ENCODE results near the gene HTRA3.
A peak's percentile ranks its signal among the peaks of the same experiment; 100 is the strongest.

Gene HTRA3

DNA sequence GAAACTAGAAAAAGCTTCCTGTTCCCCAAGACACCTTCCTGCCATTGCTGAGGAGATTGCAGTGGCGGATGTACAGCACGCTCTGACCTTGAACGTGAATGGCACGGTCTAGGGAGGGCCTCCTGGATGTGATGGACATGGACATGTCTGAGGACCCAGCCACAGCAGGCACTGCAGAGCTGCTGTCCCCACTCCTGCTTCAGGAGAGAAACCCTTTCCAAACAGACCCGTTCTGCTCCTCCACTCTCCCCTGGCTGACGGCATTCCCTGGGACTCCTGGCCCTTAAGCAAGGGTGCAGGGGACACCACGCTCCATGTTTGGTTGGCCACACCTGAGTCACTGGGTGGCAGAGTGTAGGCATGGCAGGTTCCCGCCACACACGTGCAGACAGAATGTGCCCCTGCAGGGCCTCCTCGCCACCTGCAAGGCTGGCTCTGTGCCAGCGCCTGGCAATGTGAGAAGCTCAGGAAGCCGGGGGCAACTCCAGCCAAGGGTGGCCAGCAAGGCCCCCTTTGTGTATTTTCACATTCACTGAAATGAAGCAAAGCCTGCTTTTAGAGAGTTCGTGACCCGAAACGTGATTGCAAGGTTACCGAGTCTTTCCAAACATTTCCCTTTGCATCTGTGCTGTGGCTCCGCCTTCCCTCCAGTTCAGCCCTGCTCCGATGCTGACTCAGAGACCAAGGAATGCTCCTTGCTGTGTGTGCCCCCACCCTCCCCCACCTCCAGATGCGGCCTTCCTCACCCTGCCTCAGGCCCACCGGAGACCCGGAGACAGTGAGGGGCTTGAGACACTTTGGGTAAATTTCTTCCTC lies 46.1 kb downstream of the HTRA3 start:
- DNase-seq, result peak; percentile 79

DNA sequence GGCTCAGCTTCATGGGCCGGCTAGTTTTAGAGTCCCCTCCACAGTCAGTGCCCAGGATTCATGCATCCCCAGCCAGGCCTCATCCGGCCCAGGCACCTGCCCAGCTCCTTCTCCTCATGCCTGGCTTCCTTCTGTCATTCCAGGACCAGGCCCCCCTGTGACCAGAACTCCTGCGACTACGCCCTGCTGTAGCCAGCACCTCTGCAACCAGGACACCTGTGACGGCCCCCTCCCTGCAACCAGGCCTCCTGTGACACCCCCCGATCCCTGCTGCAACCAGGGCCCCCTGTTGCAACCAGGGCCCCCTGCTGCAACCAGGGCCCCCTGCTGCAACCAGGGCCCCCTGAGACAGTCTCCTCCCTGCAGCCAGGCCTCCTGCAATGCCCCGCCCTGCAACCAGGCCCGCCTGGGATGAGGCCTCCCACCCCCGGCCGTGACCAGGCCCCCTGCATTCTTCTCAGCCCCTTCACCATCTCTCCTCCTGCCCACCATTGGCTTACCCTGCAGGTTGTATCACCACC lies 46.8 kb downstream of the HTRA3 start:
- no peak for DNase-seq

DNA sequence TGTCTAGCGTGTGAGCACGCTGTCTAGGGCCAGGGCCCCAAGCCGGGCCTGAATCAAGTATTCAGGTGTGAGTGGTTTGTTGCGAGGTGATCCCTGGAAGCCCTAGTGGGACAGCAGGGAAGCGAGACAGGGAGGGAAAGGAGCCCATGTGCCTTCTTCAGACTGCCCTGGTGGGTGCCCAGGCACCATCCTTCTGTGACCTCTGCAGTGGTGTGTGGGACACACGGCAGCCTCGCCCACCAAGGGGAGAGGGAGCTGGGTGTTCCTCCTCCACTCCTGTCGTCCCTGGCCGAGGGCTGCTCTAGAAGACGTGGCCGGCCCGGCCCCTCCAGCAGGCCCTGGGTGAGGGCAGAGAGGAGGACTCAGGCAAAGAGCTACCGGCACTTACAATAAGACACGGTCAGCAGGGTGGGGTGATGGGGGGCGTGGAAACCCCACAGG lies 47.4 kb downstream of the HTRA3 start:
- no peak for DNase-seq

DNA sequence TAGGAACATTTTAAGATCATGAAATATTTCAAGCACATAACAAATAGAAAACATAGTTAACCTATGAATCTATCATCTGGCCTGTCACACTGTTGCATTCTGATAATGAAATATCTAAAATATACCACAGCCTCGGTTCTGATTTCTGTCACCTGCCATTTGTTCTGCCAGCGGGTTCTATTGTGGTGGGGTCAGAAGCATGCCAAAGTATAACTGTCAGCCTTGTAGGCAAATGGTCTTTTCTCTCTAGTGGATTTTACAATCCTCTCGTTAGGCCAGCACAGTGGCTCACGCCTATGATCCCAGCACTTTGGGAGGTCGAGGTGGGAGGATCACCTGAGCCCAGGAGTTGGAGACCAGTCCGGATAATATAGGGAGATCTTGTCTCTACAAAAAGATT lies 47.9 kb downstream of the HTRA3 start:
- no peak for DNase-seq

GRCh38 chr4:8318509-8318908 lies 49.0 kb downstream of the HTRA3 start:
- DNase-seq, result no peak

DNA sequence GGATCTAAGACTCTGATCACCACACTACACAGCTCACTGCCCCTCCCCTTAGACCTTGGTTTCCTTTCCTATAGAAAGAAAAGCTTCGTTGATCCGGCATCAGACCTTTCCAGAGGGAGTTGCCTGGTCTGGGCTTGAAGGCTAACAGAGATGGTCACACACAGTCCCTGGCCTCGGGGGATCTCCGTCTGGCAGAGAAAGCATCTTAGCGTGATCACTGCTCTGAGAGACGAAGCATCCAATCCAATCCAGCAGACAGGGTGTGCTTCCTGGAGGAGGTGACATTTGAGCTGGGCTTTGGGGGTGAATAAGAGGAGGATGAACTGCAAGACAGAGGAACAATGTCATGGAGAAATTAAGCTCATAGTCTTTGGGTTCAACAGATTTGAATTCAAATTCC lies 49.5 kb downstream of the HTRA3 start:
- no peak for DNase-seq

GRCh38 chr4:8319731-8320385 lies 50.3 kb downstream of the HTRA3 start:
- peak; percentile 12 for DNase-seq

DNA sequence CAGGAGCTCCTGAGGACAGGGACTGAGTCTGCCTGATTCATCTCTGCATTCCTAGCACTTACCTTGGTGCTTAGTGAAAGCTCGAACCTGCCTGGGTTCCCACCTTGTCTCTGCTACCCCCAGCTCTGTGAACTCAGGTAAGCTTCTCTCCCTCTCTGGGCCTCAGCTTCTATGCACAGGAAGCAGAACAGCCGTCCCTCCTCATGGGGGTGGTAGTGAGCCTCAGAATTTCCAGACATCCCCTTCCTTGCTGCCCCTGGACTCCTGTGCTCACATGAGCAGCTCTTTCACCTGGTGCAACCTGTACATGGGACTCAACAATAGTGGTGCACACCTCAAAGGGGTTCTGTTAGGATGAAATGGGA lies 50.8 kb downstream of the HTRA3 start:
- no peak for DNase-seq

DNA sequence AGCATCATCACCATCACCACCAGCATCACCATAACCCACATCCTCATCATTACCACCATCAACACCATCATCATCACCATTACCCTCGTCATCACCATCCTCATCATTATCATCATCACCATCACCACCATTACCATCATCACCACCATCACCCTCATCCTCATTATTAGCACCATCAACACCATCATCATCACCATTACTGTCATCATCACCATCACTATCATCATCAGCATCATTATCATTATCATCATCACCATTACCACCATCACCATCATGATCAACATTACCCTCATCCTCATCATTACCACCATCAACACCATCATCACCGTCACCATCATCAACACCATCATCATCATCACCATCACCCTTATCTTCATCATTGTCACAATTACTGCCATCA lies 51.7 kb downstream of the HTRA3 start:
- no peak for DNase-seq

DNA sequence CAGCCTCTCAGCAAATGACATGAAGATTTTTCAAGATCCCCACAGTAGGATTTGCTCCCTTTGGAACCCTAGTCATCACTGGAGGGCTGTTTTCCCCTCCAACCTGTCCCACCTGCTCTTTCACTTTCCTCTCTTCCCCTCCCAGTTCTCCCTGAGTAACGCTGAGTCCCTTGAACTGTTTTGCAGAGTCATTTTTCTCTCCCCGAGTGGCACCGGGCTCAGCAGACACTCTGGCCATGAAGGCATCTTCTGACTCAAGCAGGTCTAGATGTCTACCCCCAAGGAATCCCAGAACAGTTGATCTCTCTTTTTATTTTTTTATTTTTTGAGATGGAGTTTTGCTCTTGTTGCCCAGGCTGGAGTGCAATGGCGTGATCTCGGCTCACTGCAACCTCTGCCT lies 52.2 kb downstream of the HTRA3 start:
- no peak for DNase-seq

GRCh38 chr4:8322794-8323704 lies 53.5 kb downstream of the HTRA3 start:
- DNase-seq, result no peak

DNA sequence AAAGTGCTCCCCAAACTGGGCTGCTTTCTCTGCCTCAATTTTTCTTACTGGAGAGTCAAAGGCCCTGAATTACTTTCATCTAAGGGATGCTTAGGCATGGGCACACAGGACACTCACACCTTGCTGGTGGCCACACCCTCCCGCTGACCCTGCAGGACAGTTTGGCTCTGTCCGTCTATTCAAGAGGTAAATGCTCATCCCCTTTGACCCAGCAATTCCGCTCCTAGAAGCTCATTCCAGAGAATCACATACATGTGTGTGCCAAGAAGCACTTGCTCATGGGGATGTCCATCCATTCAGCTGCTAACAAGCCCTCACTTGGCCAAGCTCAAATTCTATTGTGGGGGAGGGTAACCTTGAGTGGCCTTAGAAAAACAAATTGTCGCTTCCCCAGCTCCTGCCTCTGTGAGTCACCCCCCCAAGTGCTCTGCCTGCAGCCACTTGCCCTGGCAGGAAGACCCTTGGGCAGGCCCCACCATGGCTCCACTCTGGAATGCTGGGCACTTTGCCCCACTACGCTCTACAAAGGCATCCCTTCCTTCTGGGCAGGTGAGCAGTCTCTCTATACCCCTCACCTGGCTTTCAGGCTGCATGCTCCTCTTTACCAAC lies 54.5 kb downstream of the HTRA3 start:
- no peak for DNase-seq

DNA sequence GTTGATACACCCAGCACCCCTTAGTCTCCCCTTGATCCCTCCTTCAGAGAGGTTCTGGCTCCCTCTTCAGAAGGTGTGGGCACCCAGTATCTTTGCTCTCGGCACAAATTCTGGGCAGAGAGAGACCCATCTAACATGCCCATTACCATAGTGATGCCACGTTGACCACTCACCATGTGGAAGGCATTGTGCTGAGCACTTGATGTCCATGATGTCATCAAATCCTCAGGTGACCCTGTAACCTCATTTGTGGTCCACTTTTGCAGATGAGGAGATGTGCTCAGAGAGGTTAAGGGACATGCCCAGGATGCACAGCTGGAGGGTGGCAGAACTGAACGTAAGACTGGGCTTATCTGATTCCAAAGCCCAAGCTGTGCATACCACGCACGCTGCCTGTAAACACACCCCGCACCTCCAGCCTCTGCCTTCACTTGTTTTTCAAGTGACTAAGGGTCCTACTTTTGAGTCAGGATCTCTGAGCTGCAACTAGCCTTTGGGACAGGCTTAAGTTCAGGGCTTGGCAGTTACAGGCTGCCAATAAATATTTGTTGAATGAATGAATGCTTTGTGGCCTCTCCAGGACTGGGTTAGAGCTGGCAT lies 55.2 kb downstream of the HTRA3 start:
- no peak for DNase-seq

- no peak for DNase-seq
Observed at GRCh38 chr4:8325291-8325973, 55.9 kb downstream of the HTRA3 start.

- no peak for DNase-seq
Observed at GRCh38 chr4:8326206-8326605, 56.7 kb downstream of the HTRA3 start.

DNA sequence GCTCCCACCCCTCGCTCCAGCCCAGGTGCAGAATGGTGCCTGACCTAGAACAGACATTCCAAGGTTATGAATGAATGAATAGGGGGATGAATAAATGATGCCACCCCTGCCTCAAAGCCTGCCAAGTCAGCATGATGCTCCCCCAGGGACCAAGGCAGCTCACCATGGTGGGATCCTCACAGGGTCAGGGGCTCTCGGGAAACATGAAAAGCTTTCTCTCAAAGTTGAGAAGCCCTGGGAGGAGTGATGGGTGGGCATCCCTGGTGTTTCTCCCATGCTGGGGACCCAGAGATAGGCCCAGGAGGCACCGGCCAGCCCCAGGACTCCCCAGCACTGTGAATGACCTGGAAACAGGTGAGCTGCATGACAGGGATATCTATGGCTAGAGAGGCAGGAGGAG lies 58.9 kb downstream of the HTRA3 start:
- DNase-seq, result no peak

- no peak for DNase-seq
Observed at GRCh38 chr4:8328866-8329559, 59.5 kb downstream of the HTRA3 start.

DNA sequence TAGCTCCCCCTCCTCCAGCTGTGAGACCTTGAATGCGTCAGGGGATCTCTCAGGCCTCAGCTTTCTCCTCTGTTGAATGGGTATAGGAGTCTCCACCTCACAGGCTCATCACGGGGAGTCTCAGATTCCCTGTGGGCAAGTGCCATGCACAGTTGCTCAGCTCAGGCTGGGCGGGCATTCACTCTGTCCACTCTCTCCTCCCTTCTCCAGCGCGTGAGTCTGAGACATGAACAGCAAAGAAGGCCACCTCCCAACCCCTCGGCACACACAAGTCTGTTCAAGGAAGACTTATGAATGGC lies 60.0 kb downstream of the HTRA3 start:
- DNase-seq, result no peak

DNA sequence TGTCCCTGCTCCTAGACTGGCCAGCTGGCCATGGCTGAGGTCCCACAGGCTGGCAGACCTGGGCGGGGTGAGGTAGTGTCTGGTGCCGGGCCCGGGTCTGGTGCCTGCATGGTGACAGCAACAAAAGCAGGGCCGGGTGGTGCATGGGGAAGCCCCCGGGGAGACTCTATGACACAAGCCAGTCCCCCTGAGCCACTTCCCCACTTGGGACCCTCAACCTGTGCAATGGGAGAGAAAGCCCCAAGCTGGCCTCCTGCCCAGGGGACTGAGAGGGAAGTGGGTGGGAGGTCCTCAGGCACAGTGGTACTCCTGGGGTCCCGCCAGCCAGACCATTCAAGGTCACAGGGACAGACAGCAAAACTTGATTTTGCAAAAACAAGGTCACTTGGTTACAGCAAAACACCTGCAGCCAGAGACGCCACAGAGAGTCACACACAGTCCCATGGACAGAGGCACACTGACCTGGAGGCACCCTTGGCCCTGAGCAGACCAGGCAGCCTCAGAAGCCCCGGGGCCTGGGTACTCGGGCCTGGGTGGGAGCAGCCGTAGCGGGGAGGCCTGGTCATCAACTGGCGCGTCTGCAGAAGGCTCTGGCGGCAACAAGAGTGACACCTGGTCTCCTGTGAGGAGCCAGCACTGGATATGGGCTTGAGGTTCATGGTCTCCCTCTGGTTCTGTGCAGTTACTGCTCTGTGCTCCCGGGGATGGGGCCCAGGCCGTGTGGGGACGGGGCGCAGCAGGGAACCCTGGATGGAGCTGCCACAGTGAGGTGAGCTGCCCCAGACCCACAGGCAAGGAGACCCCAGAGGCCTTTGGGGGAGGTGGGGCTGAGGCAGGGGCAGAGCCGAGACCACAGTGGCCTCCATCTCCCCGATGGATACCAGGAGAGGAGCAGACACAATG lies 60.6 kb downstream of the HTRA3 start:
- DNase-seq, result no peak

GRCh38 chr4:8330821-8331574 lies 61.4 kb downstream of the HTRA3 start:
- DNase-seq, result no peak

Measured in NCI-H1092 treated with DMSO at 0.1 percent for 48 hours (cell line).